LNCAP (cell line): ENCODE data around the gene GRN.

ENCODE experiments used
- CTCF ChIP-seq: fragments of 450-650 bp; IDR thresholded peaks from 2 replicates; pipeline ENCODE4 v1.5.1; 2017; ENCODE audit warnings: mild to moderate bottlenecking

GRN gene

DNA sequence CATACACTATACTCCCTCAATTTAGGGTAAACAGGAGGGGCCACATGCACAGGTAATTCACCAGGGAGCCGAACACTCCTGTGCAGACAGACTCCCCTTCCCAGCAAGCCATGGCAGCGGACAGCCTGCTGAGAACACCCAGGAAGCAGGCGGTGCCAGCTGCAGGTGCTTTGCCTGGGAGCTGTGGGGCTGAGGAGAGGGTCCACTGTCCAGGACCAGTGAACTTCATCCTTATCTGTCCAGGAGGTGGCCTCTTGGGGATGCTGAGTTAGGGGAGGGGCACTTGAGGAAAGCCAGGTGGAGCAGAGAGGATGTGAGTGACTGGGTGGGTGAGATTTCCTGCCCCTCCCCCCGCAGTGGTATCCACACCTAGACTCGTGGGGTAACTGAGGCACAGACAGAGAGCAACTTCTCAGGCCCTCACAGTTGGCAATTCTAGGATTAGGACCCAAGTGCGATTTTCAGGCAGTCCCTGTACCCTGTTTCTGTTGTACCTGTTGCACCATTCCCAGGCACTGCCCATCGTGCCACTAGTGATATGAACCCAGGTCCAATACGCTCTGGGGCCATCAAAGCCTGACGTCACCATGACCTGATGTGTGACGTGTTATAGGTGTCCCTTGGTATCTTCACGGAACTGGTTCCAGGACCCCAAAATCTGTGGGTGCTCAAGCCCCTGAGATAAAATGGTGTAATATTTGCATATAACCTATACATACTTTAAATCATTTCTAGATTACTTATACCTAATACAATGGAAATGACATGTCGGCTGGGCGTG is 1.2 kb downstream of the GRN start:
- no peak for TF ChIP-seq CTCF

DNA sequence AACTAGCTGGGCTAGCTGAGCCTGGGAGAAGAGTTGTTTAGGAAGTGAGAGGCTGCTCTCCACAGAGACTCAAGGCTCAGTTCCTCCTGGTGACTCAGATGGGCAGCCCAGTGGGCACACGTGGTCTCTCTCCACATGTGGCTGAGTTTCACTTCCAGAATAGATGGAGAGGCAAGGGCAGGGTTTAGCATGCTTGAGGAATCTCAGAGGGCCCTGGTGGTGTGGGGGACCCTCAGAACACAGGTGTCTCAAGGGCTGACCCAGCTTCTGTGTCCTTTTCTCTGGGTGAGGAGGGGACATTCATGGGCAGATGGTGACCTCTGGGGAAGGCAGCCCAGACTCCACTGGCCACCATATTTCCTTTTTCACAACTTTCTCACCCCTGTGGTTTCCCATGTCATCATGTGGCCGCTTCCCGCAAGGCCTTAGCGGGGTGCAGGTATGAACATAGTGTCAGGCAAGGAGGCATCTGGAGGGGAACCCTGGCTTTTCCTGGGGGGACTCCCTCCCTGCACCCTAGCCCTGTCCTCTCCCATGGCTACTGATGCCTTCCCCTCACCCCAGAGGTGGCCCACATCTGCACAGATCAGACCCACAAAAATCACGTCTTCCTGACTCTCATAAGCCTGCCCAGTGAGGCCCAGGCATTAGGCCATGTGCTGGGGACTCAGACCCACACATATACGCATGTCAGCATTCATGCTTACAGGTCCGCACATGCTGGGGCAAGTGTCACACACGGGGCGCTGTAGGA is 3.3 kb downstream of the GRN start:
- no peak for TF ChIP-seq CTCF

GRCh38 chr17:44348988-44349364 is 3.9 kb downstream of the GRN start:
- TF ChIP-seq CTCF = no peak

- no peak for TF ChIP-seq CTCF
Measured at GRCh38 chr17:44349553-44350070, 4.5 kb downstream of the GRN start.

DNA sequence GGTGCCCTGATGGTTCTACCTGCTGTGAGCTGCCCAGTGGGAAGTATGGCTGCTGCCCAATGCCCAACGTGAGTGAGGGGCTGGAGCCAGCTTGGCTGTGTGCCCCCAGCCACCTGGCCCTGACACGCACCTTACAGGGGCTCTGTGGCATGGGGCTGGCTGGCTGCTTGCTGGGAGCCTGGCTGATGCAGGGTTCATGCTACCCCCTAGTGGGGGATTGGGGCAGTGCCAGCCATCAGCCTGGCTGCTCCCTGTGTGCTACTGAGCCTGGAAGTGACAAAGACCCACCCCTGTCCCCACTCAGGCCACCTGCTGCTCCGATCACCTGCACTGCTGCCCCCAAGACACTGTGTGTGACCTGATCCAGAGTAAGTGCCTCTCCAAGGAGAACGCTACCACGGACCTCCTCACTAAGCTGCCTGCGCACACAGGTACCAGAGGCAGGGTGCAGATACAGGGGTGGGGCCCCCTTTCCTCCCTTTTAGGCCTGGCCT is 5.7 kb downstream of the GRN start:
- peak; percentile 55 for TF ChIP-seq CTCF

GRCh38 chr17:44351464-44351863 is 6.4 kb downstream of the GRN start:
- TF ChIP-seq CTCF = no peak

- TF ChIP-seq CTCF = no peak
Measured at GRCh38 chr17:44351961-44352827, 7.1 kb downstream of the GRN start.
